Keratinocyte (primary cell): ENCODE measurements around the gene ID4. TPM values are rescaled to one million over a fixed set of nuclear protein-coding genes. Genes with fewer than 3 reads are reported as not detected.
A peak's percentile ranks its signal among the peaks of the same experiment; 100 is the strongest.

Source experiments
- DNase-seq: peaks from one replicate; pipeline ENCODE4 v3.0.0-alpha.2; 2011; ENCODE audit warnings: low read depth, missing footprints, low spot score
- FAIRE-seq: peaks from 2 replicates; lab custom pipeline; 2011; peaks lifted over from hg19 to GRCh38; lab: Jason Lieb, UNC
- H2AFZ ChIP-seq: 2 replicates; pipeline ENCODE4 v1.6.0; 2012; ENCODE audit warnings: low read length, control low read depth, inconsistent platforms; ENCODE audit not compliant: control insufficient read depth
- H3K27ac ChIP-seq: 2 replicates; pipeline ENCODE4 v1.5.1; 2011; ENCODE audit warnings: low read length; ENCODE audit not compliant: control insufficient read depth, insufficient read depth
- H3K27me3 ChIP-seq: 3 replicates; pipeline ENCODE4 v1.6.0; 2011; ENCODE audit warnings: low read length; ENCODE audit not compliant: control insufficient read depth, insufficient read depth; ENCODE audit errors: extremely low read depth
- H3K36me3 ChIP-seq, 2 experiments: 2 replicates in 1 of 2; 3 replicates in 1 of 2; pipeline ENCODE4 v1.5.1; 2011; ENCODE audit warnings: low read length in 2 of 2, mild to moderate bottlenecking in 1 of 2; ENCODE audit not compliant: control insufficient read depth in 2 of 2, insufficient read depth in 2 of 2; ENCODE audit errors: extremely low read depth in 1 of 2
- H3K4me1 ChIP-seq: 3 replicates; pipeline ENCODE4 v1.5.1; 2011; ENCODE audit warnings: low read length; ENCODE audit not compliant: control insufficient read depth, insufficient read depth; ENCODE audit errors: extremely low read depth
- H3K4me2 ChIP-seq: 3 replicates; pipeline ENCODE4 v1.6.0; 2011; ENCODE audit warnings: low read depth, low read length; ENCODE audit not compliant: control insufficient read depth, insufficient read depth; ENCODE audit errors: extremely low read depth
- H3K4me3 ChIP-seq, 3 experiments: fragments of 200-600 bp in 1 of 3; sonication (generic) in 1 of 3; 2 replicates in 2 of 3; 3 replicates in 1 of 3; pipeline ENCODE4 v1.5.1; 2011 to 2016; ENCODE audit warnings: low read length in 3 of 3, mild to moderate bottlenecking in 3 of 3, control low read depth in 2 of 3, inconsistent platforms in 1 of 3, low read depth in 1 of 3, mixed read lengths in 1 of 3, mixed run types in 1 of 3, moderate library complexity in 1 of 3; ENCODE audit not compliant: control insufficient read depth in 2 of 3, insufficient read depth in 2 of 3; ENCODE audit errors: extremely low read depth in 1 of 3
- H3K79me2 ChIP-seq: 2 replicates; pipeline ENCODE4 v1.6.0; 2012; ENCODE audit warnings: low read length; ENCODE audit not compliant: control insufficient read depth, insufficient read depth
- H3K9ac ChIP-seq: 3 replicates; pipeline ENCODE4 v1.6.0; 2011; ENCODE audit warnings: low read length; ENCODE audit not compliant: control insufficient read depth, insufficient read depth; ENCODE audit errors: extremely low read depth
- H3K9me1 ChIP-seq: 3 replicates; pipeline ENCODE4 v1.6.0; 2011; ENCODE audit warnings: low read length; ENCODE audit not compliant: control insufficient read depth, insufficient read depth; ENCODE audit errors: extremely low read depth
- H3K9me3 ChIP-seq: 2 replicates; pipeline ENCODE4 v1.5.1; 2012; ENCODE audit warnings: low read depth, low read length; ENCODE audit not compliant: control insufficient read depth
- H4K20me1 ChIP-seq: 3 replicates; pipeline ENCODE4 v1.6.0; 2011; ENCODE audit warnings: low read length; ENCODE audit not compliant: control insufficient read depth, insufficient read depth; ENCODE audit errors: extremely low read depth
- EZH2 ChIP-seq: IDR thresholded peaks from one replicate; pipeline ENCODE4 v1.6.1; 2012; ENCODE audit warnings: inconsistent platforms, mild to moderate bottlenecking, low read length, moderate library complexity
- dilution Hi-C: fragments of 300-500 bp; cut with MboI; formaldehyde crosslinking; loops from one replicate; pipeline ENCODE4 v1.7.0; 2020; ENCODE audit warnings: low sequenced_read_pairs; ENCODE audit not compliant: extremely low pct_ligation_motif_present
- polyA plus RNA-seq, 5 experiments: library from polyadenylated mRNA; depleted of rRNA in 3 of 5; stranded (reverse) in 3 of 5; stranded (forward) in 1 of 5; unstranded in 1 of 5; fragments of >200 nt; gene quantifications; 1 replicate in 1 of 5; 2 replicates in 3 of 5; 3 replicates in 1 of 5; pipeline versions ENCODE4 v1.2.1 to v1.2.3, GENCODE V29; 2011 to 2012; ENCODE audit warnings: missing spikeins in 2 of 5, low read depth in 1 of 5, low replicate concordance in 1 of 5
- TF ChIP-seq, protein P1 (sequence below), 3 experiments: IDR thresholded peaks in 1 of 3; conservative IDR thresholded peaks in 1 of 3; optimal IDR thresholded peaks in 1 of 3; 2 replicates in 2 of 3; 3 replicates in 1 of 3; pipeline versions ENCODE3 to v1.5.1; 2011; ENCODE audit warnings: low read length in 3 of 3, mild to moderate bottlenecking in 3 of 3, moderate library complexity in 2 of 3, control low read depth in 1 of 3, inconsistent platforms in 1 of 3; ENCODE audit not compliant: insufficient read depth in 2 of 3; ENCODE audit errors: extremely low read depth in 1 of 3

The ID4 gene
- polyA plus RNA-seq, 1 donor (not counting 4 experiments of a cell fraction or from before 2014, with no cell fraction given) = 0.41 TPM

DNA sequence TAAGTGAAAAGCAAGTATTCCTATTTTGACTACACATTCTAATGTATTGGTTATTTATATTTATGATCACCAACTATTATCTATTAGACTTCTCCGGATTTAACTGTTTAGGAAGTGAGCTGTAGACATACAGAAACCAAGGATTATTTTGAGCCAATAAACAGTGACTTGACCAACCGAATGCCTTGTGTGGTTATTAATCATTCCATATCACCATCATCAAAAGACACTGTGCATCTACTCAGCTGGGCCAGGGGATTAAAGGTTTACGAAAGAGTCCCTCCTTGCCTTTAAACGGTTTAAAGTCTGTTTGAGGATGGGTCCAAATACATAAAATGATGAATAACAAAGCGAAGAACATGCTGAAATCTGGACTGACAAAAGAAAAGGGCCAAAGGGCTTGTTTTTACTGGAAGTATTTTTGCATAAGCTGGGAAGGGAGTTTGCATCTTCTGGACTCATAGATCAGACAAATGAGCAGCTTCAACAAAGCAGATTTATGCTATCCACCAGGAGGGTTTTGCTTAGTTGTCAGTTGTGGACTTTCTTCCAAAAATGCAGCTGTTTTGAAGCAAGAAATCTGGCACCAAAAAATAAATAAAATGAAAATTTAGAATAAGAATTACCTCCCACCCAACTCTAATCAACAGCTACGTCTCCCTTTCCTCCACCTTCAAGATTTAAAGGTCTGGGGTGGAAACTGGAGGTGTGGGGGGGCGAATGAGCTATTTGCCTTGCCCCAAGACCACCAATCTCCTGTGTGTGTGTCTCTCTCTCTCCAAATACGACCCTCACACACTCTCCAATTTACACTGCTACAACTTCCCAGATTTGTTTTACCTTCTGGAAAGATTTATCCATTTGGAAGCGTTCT, 33.6 kb upstream of the ID4 start:
- no peaks in the 10 kb centered on the region for H3K27me3 ChIP-seq
- dilution Hi-C loops = no loop called here

DNA sequence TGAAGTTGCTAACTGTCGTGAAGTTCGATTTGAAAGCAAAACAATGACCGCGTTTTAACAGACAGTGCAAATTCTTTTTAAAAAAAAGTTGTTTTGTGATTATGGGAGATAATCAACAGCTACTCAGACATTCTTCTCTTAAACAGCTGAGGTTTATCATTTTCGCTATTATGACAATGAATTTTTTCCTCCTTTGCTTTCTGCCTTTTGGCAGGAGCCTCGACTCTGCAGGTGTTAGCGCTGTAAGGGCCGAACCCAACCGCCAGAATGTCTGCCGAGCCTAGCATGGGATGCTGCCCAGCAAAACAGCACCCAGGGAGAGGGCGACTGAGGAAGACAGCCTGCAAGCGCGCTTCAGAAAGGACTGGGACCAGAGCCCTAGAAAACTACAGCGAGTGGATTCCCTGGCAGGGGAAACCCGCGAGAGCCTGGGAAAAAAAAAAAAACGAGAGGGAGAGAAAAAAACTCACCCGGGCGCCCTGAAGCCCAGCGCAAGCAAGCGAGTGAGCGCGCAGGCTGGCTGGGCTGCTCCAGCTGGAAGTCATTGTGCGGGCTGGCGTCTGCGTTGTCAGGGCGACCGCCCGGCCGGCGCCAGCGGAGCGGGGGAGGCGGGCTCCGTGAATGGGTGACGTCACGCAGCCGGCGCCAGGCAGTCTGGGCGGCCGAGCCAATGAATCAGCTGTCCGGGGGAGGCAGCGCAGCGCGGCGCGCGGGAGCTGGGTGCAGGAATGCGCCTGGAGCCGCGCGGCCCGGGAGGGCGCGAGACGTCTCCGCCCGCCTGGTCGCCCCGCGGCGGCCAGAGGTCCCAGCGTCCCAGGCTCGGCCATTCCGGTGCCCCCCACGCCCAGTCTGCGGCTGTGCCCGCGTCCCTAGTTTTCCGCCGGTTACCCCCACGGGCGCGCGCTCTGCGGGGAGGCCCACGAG, 32.7 kb upstream of the ID4 start:
- H3K4me3 ChIP-seq = peak overlapping the region; percentile 36 to 71 (median 68)
- H4K20me1 ChIP-seq = no peaks in the 10 kb centered on the region
- FAIRE-seq = no peak
- peak overlapping the region; percentile 47 for H3K9ac ChIP-seq
- H3K79me2 ChIP-seq = no peaks in the 10 kb centered on the region
- H3K27me3 ChIP-seq = no peaks in the 10 kb centered on the region
- H3K36me3 ChIP-seq = no peaks in the 10 kb centered on the region
- H2AFZ ChIP-seq = peak overlapping the region; percentile 65
- TF ChIP-seq EZH2 = no peak
- TF ChIP-seq, protein P1, sequence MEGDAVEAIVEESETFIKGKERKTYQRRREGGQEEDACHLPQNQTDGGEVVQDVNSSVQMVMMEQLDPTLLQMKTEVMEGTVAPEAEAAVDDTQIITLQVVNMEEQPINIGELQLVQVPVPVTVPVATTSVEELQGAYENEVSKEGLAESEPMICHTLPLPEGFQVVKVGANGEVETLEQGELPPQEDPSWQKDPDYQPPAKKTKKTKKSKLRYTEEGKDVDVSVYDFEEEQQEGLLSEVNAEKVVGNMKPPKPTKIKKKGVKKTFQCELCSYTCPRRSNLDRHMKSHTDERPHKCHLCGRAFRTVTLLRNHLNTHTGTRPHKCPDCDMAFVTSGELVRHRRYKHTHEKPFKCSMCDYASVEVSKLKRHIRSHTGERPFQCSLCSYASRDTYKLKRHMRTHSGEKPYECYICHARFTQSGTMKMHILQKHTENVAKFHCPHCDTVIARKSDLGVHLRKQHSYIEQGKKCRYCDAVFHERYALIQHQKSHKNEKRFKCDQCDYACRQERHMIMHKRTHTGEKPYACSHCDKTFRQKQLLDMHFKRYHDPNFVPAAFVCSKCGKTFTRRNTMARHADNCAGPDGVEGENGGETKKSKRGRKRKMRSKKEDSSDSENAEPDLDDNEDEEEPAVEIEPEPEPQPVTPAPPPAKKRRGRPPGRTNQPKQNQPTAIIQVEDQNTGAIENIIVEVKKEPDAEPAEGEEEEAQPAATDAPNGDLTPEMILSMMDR (optimal IDR thresholded peaks at IDR 0.05 in 1 of 3, IDR thresholded peaks at IDR 0.05 in 1 of 3, conservative IDR thresholded peaks at IDR 0.05 in 1 of 3; ENCODE audit: extremely low read depth in 1 of 3, insufficient read depth in 2 of 3, low read length in 3 of 3) = no peak
- H3K27ac ChIP-seq = no peak overlapping the region
- peak overlapping the region; percentile 96 for H3K4me2 ChIP-seq
- dilution Hi-C loops = no loop called here
- DNase-seq = peak; percentile 17
- peaks cover 8% of the 10 kb centered on the region for H3K4me1 ChIP-seq
- H3K9me1 ChIP-seq = no peaks in the 10 kb centered on the region
- no peaks in the 10 kb centered on the region for H3K9me3 ChIP-seq

More for the DNA sequence above, 33.6 kb upstream of the ID4 start:
- TF ChIP-seq, protein P1 (optimal IDR thresholded peaks at IDR 0.05 in 1 of 3, IDR thresholded peaks at IDR 0.05 in 1 of 3, conservative IDR thresholded peaks at IDR 0.05 in 1 of 3; ENCODE audit: extremely low read depth in 1 of 3, insufficient read depth in 2 of 3, low read length in 3 of 3) = no peak
- no peak for TF ChIP-seq EZH2
- Histone ChIP-seq H4K20me1 (no peaks in the 10 kb centered on the region), H3K79me2 (no peaks in the 10 kb centered on the region), H3K27ac (no peak overlapping the region), H3K4me2 (peak overlapping the region; percentile 96), H2AFZ (no peak overlapping the region), H3K36me3 (no peaks in the 10 kb centered on the region), H3K9me1 (no peaks in the 10 kb centered on the region), H3K4me3 (no peak overlapping the region), H3K9ac (no peak overlapping the region), H3K4me1 (peaks cover 8% of the 10 kb centered on the region), H3K9me3 (no peaks in the 10 kb centered on the region)
- FAIRE-seq (no peak), DNase-seq (no peak)
